ENCODE data around the gene MPPED1.

The MPPED1 gene

GRCh38 chr22:43417555-43417954, 5.7 kb downstream of the MPPED1 start:
- no peak for DNase-seq (ENCODE audit: insufficient read length, low spot score)
- no peak for TF ChIP-seq POU2F2 (IDR thresholded peaks at IDR 0.05; ENCODE audit: low read depth, low read length)
- no peak for TF ChIP-seq POLR2A (IDR thresholded peaks at IDR 0.05; ENCODE audit: low read depth, low read length)
- no peak for TF ChIP-seq SPI1 (IDR thresholded peaks at IDR 0.05; ENCODE audit: low read depth, low read length)
- no peak for TF ChIP-seq TAF1 (IDR thresholded peaks at IDR 0.05; ENCODE audit: low read depth, low read length)
- FAIRE-seq, result no peak

GRCh38 chr22:43418079-43418825, 6.4 kb downstream of the MPPED1 start:
- DNase-seq (ENCODE audit: insufficient read length, low spot score) (no peak), FAIRE-seq (no peak)
- TF ChIP-seq PAX5 (IDR thresholded peaks at IDR 0.05; ENCODE audit: insufficient read depth, low read length, severe bottlenecking), result no peak
- TF ChIP-seq POLR2AphosphoS5 (IDR thresholded peaks at IDR 0.05; ENCODE audit: low read depth, low read length), result no peak
- no peak for TF ChIP-seq POU2F2 (IDR thresholded peaks at IDR 0.05; ENCODE audit: low read depth, low read length)
- no peak for TF ChIP-seq SPI1 (IDR thresholded peaks at IDR 0.05; ENCODE audit: low read depth, low read length)
- TF ChIP-seq POLR2A (IDR thresholded peaks at IDR 0.05; ENCODE audit: low read depth, low read length), result no peak
- no peak for TF ChIP-seq TAF1 (IDR thresholded peaks at IDR 0.05; ENCODE audit: low read depth, low read length)

- DNase-seq (ENCODE audit: insufficient read length, low spot score) (no peak), FAIRE-seq (no peak)
- TF ChIP-seq PAX5 (IDR thresholded peaks at IDR 0.05; ENCODE audit: insufficient read depth, low read length, severe bottlenecking), result no peak
- TF ChIP-seq TAF1 (IDR thresholded peaks at IDR 0.05; ENCODE audit: low read depth, low read length), result no peak
- TF ChIP-seq POLR2A (IDR thresholded peaks at IDR 0.05; ENCODE audit: low read depth, low read length), result no peak
- no peak for TF ChIP-seq SPI1 (IDR thresholded peaks at IDR 0.05; ENCODE audit: low read depth, low read length)
- no peak for TF ChIP-seq POU2F2 (IDR thresholded peaks at IDR 0.05; ENCODE audit: low read depth, low read length)
- TF ChIP-seq POLR2AphosphoS5 (IDR thresholded peaks at IDR 0.05; ENCODE audit: low read depth, low read length), result no peak
Measured at GRCh38 chr22:43419371-43420080, 7.7 kb downstream of the MPPED1 start.

- DNase-seq (ENCODE audit: insufficient read length, low spot score), result no peak
- no peak for TF ChIP-seq PAX5 (IDR thresholded peaks at IDR 0.05; ENCODE audit: insufficient read depth, low read length, severe bottlenecking)
- no peak for TF ChIP-seq TAF1 (IDR thresholded peaks at IDR 0.05; ENCODE audit: low read depth, low read length)
- TF ChIP-seq POLR2A (IDR thresholded peaks at IDR 0.05; ENCODE audit: low read depth, low read length), result no peak
- no peak for TF ChIP-seq POU2F2 (IDR thresholded peaks at IDR 0.05; ENCODE audit: low read depth, low read length)
- TF ChIP-seq POLR2AphosphoS5 (IDR thresholded peaks at IDR 0.05; ENCODE audit: low read depth, low read length), result no peak
- no peak for TF ChIP-seq SPI1 (IDR thresholded peaks at IDR 0.05; ENCODE audit: low read depth, low read length)
- no peak for FAIRE-seq
Measured at GRCh38 chr22:43421046-43421665, 9.3 kb downstream of the MPPED1 start.

GRCh38 chr22:43421914-43422615, 10.3 kb downstream of the MPPED1 start:
- TF ChIP-seq PAX5 (IDR thresholded peaks at IDR 0.05; ENCODE audit: insufficient read depth, low read length, severe bottlenecking) (no peak), POLR2A (IDR thresholded peaks at IDR 0.05; ENCODE audit: low read depth, low read length) (no peak), TAF1 (IDR thresholded peaks at IDR 0.05; ENCODE audit: low read depth, low read length) (no peak), POU2F2 (IDR thresholded peaks at IDR 0.05; ENCODE audit: low read depth, low read length) (no peak), SPI1 (IDR thresholded peaks at IDR 0.05; ENCODE audit: low read depth, low read length) (no peak), POLR2AphosphoS5 (IDR thresholded peaks at IDR 0.05; ENCODE audit: low read depth, low read length) (no peak)
- FAIRE-seq (no peak), DNase-seq (ENCODE audit: insufficient read length, low spot score) (no peak)

GRCh38 chr22:43423046-43423445, 11.2 kb downstream of the MPPED1 start:
- TF ChIP-seq SPI1 (IDR thresholded peaks at IDR 0.05; ENCODE audit: low read depth, low read length) (no peak), POU2F2 (IDR thresholded peaks at IDR 0.05; ENCODE audit: low read depth, low read length) (no peak), PAX5 (IDR thresholded peaks at IDR 0.05; ENCODE audit: insufficient read depth, low read length, severe bottlenecking) (no peak), POLR2A (IDR thresholded peaks at IDR 0.05; ENCODE audit: low read depth, low read length) (no peak), POLR2AphosphoS5 (IDR thresholded peaks at IDR 0.05; ENCODE audit: low read depth, low read length) (no peak), TAF1 (IDR thresholded peaks at IDR 0.05; ENCODE audit: low read depth, low read length) (no peak)
- FAIRE-seq (no peak), DNase-seq (ENCODE audit: insufficient read length, low spot score) (no peak)

GRCh38 chr22:43424201-43424600, 12.4 kb downstream of the MPPED1 start:
- no peak for FAIRE-seq
- DNase-seq (ENCODE audit: insufficient read length, low spot score), result no peak
- TF ChIP-seq POLR2A (IDR thresholded peaks at IDR 0.05; ENCODE audit: low read depth, low read length) (no peak), POLR2AphosphoS5 (IDR thresholded peaks at IDR 0.05; ENCODE audit: low read depth, low read length) (no peak), PAX5 (IDR thresholded peaks at IDR 0.05; ENCODE audit: insufficient read depth, low read length, severe bottlenecking) (no peak), POU2F2 (IDR thresholded peaks at IDR 0.05; ENCODE audit: low read depth, low read length) (no peak), TAF1 (IDR thresholded peaks at IDR 0.05; ENCODE audit: low read depth, low read length) (no peak), SPI1 (IDR thresholded peaks at IDR 0.05; ENCODE audit: low read depth, low read length) (no peak)

GRCh38 chr22:43424666-43425630, 13.1 kb downstream of the MPPED1 start:
- FAIRE-seq (no peak), DNase-seq (ENCODE audit: insufficient read length, low spot score) (no peak)
- TF ChIP-seq POU2F2 (IDR thresholded peaks at IDR 0.05; ENCODE audit: low read depth, low read length) (no peak), PAX5 (IDR thresholded peaks at IDR 0.05; ENCODE audit: insufficient read depth, low read length, severe bottlenecking) (no peak), POLR2AphosphoS5 (IDR thresholded peaks at IDR 0.05; ENCODE audit: low read depth, low read length) (no peak), POLR2A (IDR thresholded peaks at IDR 0.05; ENCODE audit: low read depth, low read length) (no peak), SPI1 (IDR thresholded peaks at IDR 0.05; ENCODE audit: low read depth, low read length) (no peak), TAF1 (IDR thresholded peaks at IDR 0.05; ENCODE audit: low read depth, low read length) (no peak)

All from GM12891 (cell line).